ENCODE data around the gene RIPOR1. TPM values are rescaled to one million over a fixed set of nuclear protein-coding genes. Genes with fewer than 3 reads are reported as not detected.

Gene RIPOR1
- total RNA-seq, 2 donors from 2014 or later: 39.9 to 54.1 TPM

GRCh38 chr16:67528870-67529581 lies 397 bp downstream of the RIPOR1 start:
- H3K4me3 ChIP-seq (ENCODE audit: low read length): peak overlapping the region; percentile 83
- peak; percentile 82 for DNase-seq
- H3K27me3 ChIP-seq (ENCODE audit: control insufficient read depth, insufficient read depth, low read length, poor library complexity, severe bottlenecking): peaks cover 36% of the 10 kb centered on the region
- WGBS, 2 experiments (ENCODE audit: insufficient coverage in 1 of 2, insufficient read length in 1 of 2): 1% methylated on average over 17 to 65 of the region's 65 CpGs
- Mint-ChIP-seq H3K4me1 (peaks cover 23% of the 10 kb centered on the region), H3K4me3 (peak overlapping the region; percentile 80), H3K9me3 (no peaks in the 10 kb centered on the region), H3K27me3 (ENCODE audit: insufficient read depth) (peaks cover 83% of the 10 kb centered on the region), H3K27ac (peak overlapping the region; percentile 76), H3K36me3 (ENCODE audit: low read depth) (peaks cover 2% of the 10 kb centered on the region)
- TF ChIP-seq CTCF (conservative IDR thresholded peaks at IDR 0.05): no peak
- no peaks in the 10 kb centered on the region for H3K36me3 ChIP-seq (ENCODE audit: control insufficient read depth, insufficient read depth, low read length)
- H3K4me1 ChIP-seq (ENCODE audit: control insufficient read depth, insufficient read depth, low read length): peaks cover 7% of the 10 kb centered on the region
- peak overlapping the region; percentile 63 for H3K9ac ChIP-seq (ENCODE audit: extremely low read depth, low read length, poor library complexity, severe bottlenecking)
- peak overlapping the region; percentile 21 for H3K27ac ChIP-seq (ENCODE audit: low read depth, low read length)
- H3K9me3 ChIP-seq (ENCODE audit: control insufficient read depth, low read length): no peaks in the 10 kb centered on the region

GRCh38 chr16:67529582-67530012 lies 968 bp downstream of the RIPOR1 start:
- peak overlapping the region; percentile 80 for H3K4me3 Mint-ChIP-seq
- H3K27me3 Mint-ChIP-seq (ENCODE audit: insufficient read depth): peaks cover 81% of the 10 kb centered on the region
- H3K9ac ChIP-seq (ENCODE audit: extremely low read depth, low read length, poor library complexity, severe bottlenecking): peak overlapping the region; percentile 63
- peaks cover 7% of the 10 kb centered on the region for H3K4me1 ChIP-seq (ENCODE audit: control insufficient read depth, insufficient read depth, low read length)
- peaks cover 2% of the 10 kb centered on the region for H3K36me3 Mint-ChIP-seq (ENCODE audit: low read depth)
- H3K4me1 Mint-ChIP-seq: peaks cover 23% of the 10 kb centered on the region
- TF ChIP-seq CTCF (conservative IDR thresholded peaks at IDR 0.05): no peak
- no peak for DNase-seq
- H3K27me3 ChIP-seq (ENCODE audit: control insufficient read depth, insufficient read depth, low read length, poor library complexity, severe bottlenecking): peaks cover 30% of the 10 kb centered on the region
- H3K4me3 ChIP-seq (ENCODE audit: low read length): peak overlapping the region; percentile 83
- H3K36me3 ChIP-seq (ENCODE audit: control insufficient read depth, insufficient read depth, low read length): no peaks in the 10 kb centered on the region
- no peaks in the 10 kb centered on the region for H3K9me3 Mint-ChIP-seq
- no peaks in the 10 kb centered on the region for H3K9me3 ChIP-seq (ENCODE audit: control insufficient read depth, low read length)
- 13 to 14% methylated on average over 8 to 16 of the region's 16 CpGs for WGBS, 2 experiments (ENCODE audit: insufficient coverage in 1 of 2, insufficient read length in 1 of 2)
- peak overlapping the region; percentile 76 for H3K27ac Mint-ChIP-seq
- H3K27ac ChIP-seq (ENCODE audit: low read depth, low read length): peak overlapping the region; percentile 21

- H3K4me3 Mint-ChIP-seq: peak overlapping the region; percentile 80
- H3K9me3 Mint-ChIP-seq: no peaks in the 10 kb centered on the region
- no peaks in the 10 kb centered on the region for H3K36me3 ChIP-seq (ENCODE audit: control insufficient read depth, insufficient read depth, low read length)
- WGBS, 2 experiments (ENCODE audit: insufficient coverage in 1 of 2, insufficient read length in 1 of 2): 14 to 24% methylated on average over 12 to 48 of the region's 48 CpGs
- H3K27me3 Mint-ChIP-seq (ENCODE audit: insufficient read depth): peaks cover 81% of the 10 kb centered on the region
- DNase-seq: peak; percentile 64
- no peak for TF ChIP-seq CTCF (conservative IDR thresholded peaks at IDR 0.05)
- no peaks in the 10 kb centered on the region for H3K9me3 ChIP-seq (ENCODE audit: control insufficient read depth, low read length)
- peaks cover 7% of the 10 kb centered on the region for H3K4me1 ChIP-seq (ENCODE audit: control insufficient read depth, insufficient read depth, low read length)
- peak overlapping the region; percentile 63 for H3K9ac ChIP-seq (ENCODE audit: extremely low read depth, low read length, poor library complexity, severe bottlenecking)
- peak overlapping the region; percentile 76 for H3K27ac Mint-ChIP-seq
- H3K27ac ChIP-seq (ENCODE audit: low read depth, low read length): no peak overlapping the region
- H3K4me1 Mint-ChIP-seq: peaks cover 23% of the 10 kb centered on the region
- peak overlapping the region; percentile 83 for H3K4me3 ChIP-seq (ENCODE audit: low read length)
- H3K36me3 Mint-ChIP-seq (ENCODE audit: low read depth): peaks cover 2% of the 10 kb centered on the region
- peaks cover 35% of the 10 kb centered on the region for H3K27me3 ChIP-seq (ENCODE audit: control insufficient read depth, insufficient read depth, low read length, poor library complexity, severe bottlenecking)
Observed at GRCh38 chr16:67530013-67530939, 1.6 kb downstream of the RIPOR1 start.

Measured in endodermal cell (in vitro differentiated cells).